Ishikawa (cell line): ENCODE measurements around the gene COX7A2.

Experiments
- CEBPB ChIP-seq: IDR thresholded peaks from 2 replicates; pipeline ENCODE4 v1.6.1; 2012
- CREB1 ChIP-seq: IDR thresholded peaks from 2 replicates; pipeline ENCODE4 v1.6.1; 2012; ENCODE audit warnings: low read depth
- EGR1 ChIP-seq: IDR thresholded peaks from 2 replicates; pipeline ENCODE4 v1.6.1; 2012
- EP300 ChIP-seq: IDR thresholded peaks from 2 replicates; pipeline ENCODE4 v1.6.1; 2012; ENCODE audit warnings: borderline replicate concordance
- FOXM1 ChIP-seq: IDR thresholded peaks from 2 replicates; pipeline ENCODE4 v1.6.1; 2012; ENCODE audit warnings: low read depth, borderline replicate concordance
- MAX ChIP-seq: IDR thresholded peaks from 2 replicates; pipeline ENCODE4 v1.6.1; 2012
- NFIC ChIP-seq: IDR thresholded peaks from 2 replicates; pipeline ENCODE4 v1.6.1; 2012
- RAD21 ChIP-seq: IDR thresholded peaks from 2 replicates; pipeline ENCODE4 v1.6.1; 2012; ENCODE audit warnings: low read depth
- TAF1 ChIP-seq: IDR thresholded peaks from 2 replicates; pipeline ENCODE4 v1.6.1; 2012; ENCODE audit warnings: low read depth, mild to moderate bottlenecking
- TCF12 ChIP-seq: IDR thresholded peaks from 2 replicates; pipeline ENCODE4 v1.6.1; 2012; ENCODE audit warnings: low read depth
- TEAD4 ChIP-seq: IDR thresholded peaks from 2 replicates; pipeline ENCODE4 v1.6.1; 2012
- YY1 ChIP-seq: IDR thresholded peaks from 2 replicates; pipeline ENCODE4 v1.6.1; 2012; ENCODE audit warnings: low read depth
- ZBTB7A ChIP-seq: IDR thresholded peaks from 2 replicates; pipeline ENCODE4 v1.6.1; 2012; ENCODE audit warnings: low read depth
- TF ChIP-seq, protein P1 (sequence below): IDR thresholded peaks from 2 replicates; pipeline ENCODE4 v1.6.1; 2012
- TF ChIP-seq, protein P2 (sequence below): IDR thresholded peaks from 2 replicates; pipeline ENCODE4 v1.6.1; 2012; ENCODE audit warnings: low read depth, mild to moderate bottlenecking

The COX7A2 gene, protein sequence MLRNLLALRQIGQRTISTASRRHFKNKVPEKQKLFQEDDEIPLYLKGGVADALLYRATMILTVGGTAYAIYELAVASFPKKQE

GRCh38 chr6:75243333-75244062, at the start of gene COX7A2:
Gene COX7A2, minus strand, starts transcription at chr6:75243801. Its CDS starts 67 bp downstream, at chr6:75243734.
- TF ChIP-seq CREB1 (peak; percentile 73), TCF12 (peak; percentile 71), CEBPB (peak; percentile 71), TAF1 (peak; percentile 96), YY1 (peak; percentile 93), FOXM1 (peak; percentile 53; the same call in 1 of the 2 replicates), MAX (peak; percentile 84), NFIC (no peak), ZBTB7A (no peak), RAD21 (no peak), TEAD4 (no peak; the same call in 1 of the 2 replicates), EP300 (peak; percentile 32; the same call in 1 of the 2 replicates)
- TF ChIP-seq, protein P1, sequence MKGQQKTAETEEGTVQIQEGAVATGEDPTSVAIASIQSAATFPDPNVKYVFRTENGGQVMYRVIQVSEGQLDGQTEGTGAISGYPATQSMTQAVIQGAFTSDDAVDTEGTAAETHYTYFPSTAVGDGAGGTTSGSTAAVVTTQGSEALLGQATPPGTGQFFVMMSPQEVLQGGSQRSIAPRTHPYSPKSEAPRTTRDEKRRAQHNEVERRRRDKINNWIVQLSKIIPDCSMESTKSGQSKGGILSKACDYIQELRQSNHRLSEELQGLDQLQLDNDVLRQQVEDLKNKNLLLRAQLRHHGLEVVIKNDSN, result peak; percentile 76

GRCh38 chr6:75292555-75292954, 49.0 kb upstream of the COX7A2 start:
- TF ChIP-seq EP300 (no peak), ZBTB7A (no peak), CREB1 (no peak), TAF1 (no peak), CEBPB (no peak), TEAD4 (no peak), FOXM1 (no peak), TCF12 (no peak), YY1 (no peak), MAX (no peak), RAD21 (no peak), EGR1 (no peak), NFIC (no peak)
- TF ChIP-seq, protein P1, result no peak
- TF ChIP-seq, protein P2, sequence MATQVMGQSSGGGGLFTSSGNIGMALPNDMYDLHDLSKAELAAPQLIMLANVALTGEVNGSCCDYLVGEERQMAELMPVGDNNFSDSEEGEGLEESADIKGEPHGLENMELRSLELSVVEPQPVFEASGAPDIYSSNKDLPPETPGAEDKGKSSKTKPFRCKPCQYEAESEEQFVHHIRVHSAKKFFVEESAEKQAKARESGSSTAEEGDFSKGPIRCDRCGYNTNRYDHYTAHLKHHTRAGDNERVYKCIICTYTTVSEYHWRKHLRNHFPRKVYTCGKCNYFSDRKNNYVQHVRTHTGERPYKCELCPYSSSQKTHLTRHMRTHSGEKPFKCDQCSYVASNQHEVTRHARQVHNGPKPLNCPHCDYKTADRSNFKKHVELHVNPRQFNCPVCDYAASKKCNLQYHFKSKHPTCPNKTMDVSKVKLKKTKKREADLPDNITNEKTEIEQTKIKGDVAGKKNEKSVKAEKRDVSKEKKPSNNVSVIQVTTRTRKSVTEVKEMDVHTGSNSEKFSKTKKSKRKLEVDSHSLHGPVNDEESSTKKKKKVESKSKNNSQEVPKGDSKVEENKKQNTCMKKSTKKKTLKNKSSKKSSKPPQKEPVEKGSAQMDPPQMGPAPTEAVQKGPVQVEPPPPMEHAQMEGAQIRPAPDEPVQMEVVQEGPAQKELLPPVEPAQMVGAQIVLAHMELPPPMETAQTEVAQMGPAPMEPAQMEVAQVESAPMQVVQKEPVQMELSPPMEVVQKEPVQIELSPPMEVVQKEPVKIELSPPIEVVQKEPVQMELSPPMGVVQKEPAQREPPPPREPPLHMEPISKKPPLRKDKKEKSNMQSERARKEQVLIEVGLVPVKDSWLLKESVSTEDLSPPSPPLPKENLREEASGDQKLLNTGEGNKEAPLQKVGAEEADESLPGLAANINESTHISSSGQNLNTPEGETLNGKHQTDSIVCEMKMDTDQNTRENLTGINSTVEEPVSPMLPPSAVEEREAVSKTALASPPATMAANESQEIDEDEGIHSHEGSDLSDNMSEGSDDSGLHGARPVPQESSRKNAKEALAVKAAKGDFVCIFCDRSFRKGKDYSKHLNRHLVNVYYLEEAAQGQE, result no peak

DNA sequence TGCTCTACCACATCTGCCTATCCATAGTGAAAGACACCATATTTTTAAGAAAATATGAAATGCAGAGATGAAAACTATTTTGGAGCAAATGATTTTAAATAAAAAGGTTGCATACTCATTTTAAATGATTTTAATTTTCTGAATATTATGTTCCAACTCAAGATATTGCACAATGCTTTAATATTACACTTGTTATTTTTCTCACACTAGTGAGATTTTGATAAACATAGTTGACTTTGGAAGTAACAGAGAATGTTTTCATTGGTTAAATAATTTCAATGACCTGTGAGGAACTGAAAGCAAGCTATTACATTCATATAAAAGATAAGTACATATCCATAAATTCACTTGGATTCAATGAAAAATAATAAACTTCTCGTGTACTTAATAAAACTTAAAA, 48.1 kb upstream of the COX7A2 start:
- no peak for TF ChIP-seq CEBPB
- no peak for TF ChIP-seq EGR1
- no peak for TF ChIP-seq TEAD4
- TF ChIP-seq, protein P2, result no peak
- no peak for TF ChIP-seq TAF1
- no peak for TF ChIP-seq MAX
- no peak for TF ChIP-seq RAD21
- no peak for TF ChIP-seq NFIC
- TF ChIP-seq FOXM1, result no peak
- no peak for TF ChIP-seq TCF12

- no peak for TF ChIP-seq NFIC
- no peak for TF ChIP-seq MAX
- TF ChIP-seq CEBPB, result no peak
Measured at GRCh38 chr6:75291331-75291730, 47.7 kb upstream of the COX7A2 start.

DNA sequence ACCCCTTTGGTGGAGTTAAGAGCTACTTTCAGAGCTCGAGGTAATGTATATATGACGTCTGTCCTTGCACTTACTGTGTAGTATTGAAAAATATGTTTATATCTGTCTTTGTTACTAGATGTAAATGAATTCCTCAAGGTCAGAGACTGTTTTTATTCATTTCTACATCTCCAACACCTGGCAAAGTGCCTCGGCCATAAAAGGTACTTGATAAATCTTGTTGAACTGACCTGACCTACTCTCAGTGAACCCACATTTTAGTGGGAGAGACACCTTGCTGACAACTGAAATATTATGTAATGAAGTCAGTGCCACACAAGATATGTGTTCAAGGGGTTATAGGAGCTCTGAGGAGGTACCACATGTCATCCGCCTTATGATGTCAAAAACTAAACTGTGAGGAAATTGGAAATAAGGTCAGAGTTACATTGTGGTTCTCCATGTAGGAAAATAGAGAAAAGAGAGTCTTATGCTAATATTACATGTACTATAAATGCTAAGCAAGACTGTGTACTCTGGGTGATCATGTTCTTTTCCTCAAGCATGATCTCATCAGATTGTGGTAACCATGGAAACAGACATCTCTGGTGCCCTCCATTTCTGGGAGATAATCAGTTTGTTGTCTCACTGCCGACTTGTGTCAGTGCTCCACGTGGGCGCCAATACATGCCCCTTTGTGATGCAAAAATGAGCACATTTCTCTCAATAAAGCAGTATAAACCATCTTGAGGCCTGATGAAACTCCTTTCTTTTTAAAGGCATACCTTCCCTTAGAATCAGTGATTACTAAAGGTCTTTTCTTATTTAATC, 46.7 kb upstream of the COX7A2 start:
- TF ChIP-seq NFIC, result no peak
